RCC 7860 (cell line): ENCODE results near the gene OR9Q2.
"Not testable (repeated sequence)": the region's sequence is repeated elsewhere in the genome, so short reads cannot be mapped to it uniquely, and the experiment has no call there.

ENCODE experiments used
- DNase-seq: peaks from one replicate; pipeline ENCODE4 v3.0.0-alpha.2; 2015; ENCODE audit warnings: low spot score
- FAIRE-seq: peaks from 2 replicates; lab custom pipeline; 2012; peaks lifted over from hg19 to GRCh38; lab: Jason Lieb, UNC

Gene OR9Q2, protein sequence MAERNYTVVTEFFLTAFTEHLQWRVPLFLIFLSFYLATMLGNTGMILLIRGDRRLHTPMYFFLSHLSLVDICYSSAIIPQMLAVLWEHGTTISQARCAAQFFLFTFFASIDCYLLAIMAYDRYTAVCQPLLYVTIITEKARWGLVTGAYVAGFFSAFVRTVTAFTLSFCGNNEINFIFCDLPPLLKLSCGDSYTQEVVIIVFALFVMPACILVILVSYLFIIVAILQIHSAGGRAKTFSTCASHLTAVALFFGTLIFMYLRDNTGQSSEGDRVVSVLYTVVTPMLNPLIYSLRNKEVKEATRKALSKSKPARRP

DNA sequence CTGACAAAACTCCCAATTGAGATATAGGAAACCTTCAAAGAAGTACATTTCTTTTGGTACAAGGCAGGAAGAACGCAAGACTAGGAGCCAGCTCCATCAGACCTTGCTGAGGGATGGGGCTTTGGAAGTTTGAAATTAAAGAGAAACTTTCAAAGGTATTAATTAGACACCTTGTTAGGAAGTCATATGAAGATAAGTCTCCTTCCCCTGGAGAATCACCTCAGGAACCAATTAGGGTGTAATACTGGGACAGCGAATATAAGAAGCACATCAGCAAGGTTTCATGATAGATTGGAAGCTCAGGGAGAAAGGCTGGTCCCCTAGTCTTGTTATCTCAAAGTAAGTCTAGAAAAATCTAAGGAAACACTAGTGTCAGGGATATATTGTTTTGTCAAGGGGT lies at the start of gene OR9Q2:
TSS of gene OR9Q2 (plus strand) at position 301 of the 400 bp plus-strand sequence. CDS start 1,421 bp downstream, outside the sequence.
- FAIRE-seq (no peak), DNase-seq (no peak)

DNA sequence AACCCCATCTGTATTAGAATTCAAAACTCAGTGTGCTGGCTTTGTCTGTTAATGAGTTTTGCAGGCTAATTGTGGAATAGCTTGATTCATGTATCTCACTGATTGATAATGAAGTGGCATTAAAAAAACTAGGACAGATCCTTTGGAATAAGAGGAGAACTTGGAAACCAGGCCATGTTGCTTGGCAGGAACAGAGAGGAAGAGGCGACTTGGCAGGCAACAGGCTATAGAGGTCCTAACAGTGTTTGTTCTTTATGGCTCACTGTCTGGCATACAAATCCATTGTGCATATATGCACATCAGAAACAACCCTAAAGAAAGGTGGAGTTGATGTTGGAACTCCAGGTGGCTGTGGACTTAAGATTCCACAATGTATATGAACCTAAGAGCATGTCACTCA lies 46.1 kb upstream of the OR9Q2 start:
- DNase-seq = no peak
- no peak for FAIRE-seq

DNA sequence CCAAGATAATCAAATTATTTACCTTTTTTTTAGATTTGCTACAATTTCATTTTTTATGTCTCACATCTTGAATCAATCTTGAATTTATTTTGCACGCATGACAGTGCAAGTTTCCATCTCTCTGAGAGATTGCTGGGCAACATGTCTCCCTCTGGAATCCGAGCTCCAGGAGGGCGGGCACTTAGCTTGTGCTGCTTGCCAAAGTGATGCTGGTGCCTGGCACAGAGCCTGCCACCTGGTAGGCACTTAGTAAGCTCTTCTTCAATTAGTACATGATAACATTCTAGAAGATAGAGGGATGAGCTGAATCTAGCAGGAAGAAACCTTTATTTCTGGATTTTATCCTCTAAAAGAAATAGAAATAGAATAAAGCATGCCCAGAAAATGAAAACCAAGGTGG lies 36.1 kb upstream of the OR9Q2 start:
- FAIRE-seq = no peak
- DNase-seq = no peak

DNA sequence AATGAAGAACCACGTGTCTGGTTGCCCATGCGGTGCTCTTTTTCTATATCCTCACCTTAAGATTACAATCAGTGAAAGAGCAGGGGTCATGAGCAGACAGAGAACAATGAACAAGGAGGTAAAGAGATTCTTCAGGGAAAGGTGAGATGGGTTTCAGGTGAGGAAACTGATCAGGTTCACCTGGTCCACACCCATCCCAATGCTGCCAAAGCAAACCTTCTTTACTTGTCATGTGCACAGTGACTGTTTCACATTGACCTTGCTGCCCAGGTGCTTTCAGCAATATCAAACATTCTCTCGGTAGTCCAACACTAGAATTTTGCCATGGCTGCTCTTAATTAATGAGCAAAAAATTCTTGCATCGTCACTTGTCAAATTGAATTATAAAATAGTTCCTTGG lies 24.5 kb upstream of the OR9Q2 start:
- FAIRE-seq = no peak
- no peak for DNase-seq

DNA sequence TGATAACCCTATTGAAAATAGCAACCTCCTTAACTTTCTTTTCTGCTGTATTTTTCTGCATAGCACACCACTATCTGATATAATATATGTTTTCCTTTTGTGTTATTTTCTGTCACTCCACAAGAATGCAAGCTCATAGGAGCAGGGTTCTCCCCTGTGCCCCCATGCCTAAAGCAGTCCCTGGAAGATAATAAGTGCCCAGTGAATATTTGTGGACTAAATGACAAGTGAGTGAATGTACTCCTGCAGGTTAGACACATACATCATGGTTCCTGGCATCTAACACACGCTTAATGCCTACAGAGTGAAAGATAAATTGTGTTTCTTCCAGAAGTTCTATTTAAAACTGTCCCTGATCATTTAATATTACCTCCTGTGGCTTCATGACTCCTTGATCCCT lies 23.9 kb upstream of the OR9Q2 start:
- FAIRE-seq = no peak
- no peak for DNase-seq

DNA sequence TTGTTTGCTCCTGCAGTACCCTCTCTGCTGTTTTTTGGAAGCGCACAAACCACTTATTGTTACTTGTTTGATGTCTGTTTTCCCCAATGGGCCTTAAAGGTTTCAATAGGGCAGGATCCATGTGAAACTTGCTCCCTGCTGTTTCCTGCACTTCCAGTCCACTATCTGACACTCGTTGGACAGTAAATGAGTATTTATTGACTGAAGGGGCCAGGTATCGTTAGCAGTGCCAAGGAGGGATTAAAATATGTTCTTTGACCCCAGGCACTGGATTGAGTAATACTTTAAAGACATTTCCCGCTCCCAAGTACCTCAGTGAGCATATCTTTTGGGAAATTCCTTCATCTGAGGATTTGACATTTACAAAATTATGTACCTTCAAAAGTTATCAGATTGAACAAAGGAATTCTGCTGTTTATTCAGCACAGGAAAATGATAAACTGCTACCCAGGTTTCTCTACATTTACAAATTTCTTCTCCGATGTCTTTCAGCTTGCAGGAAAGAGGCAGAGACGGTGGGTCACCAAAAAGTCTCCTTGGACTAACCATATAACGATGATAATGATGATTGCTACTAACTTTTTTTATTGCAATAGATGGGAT lies 23.3 kb upstream of the OR9Q2 start:
- DNase-seq (no peak), FAIRE-seq (no peak)

DNA sequence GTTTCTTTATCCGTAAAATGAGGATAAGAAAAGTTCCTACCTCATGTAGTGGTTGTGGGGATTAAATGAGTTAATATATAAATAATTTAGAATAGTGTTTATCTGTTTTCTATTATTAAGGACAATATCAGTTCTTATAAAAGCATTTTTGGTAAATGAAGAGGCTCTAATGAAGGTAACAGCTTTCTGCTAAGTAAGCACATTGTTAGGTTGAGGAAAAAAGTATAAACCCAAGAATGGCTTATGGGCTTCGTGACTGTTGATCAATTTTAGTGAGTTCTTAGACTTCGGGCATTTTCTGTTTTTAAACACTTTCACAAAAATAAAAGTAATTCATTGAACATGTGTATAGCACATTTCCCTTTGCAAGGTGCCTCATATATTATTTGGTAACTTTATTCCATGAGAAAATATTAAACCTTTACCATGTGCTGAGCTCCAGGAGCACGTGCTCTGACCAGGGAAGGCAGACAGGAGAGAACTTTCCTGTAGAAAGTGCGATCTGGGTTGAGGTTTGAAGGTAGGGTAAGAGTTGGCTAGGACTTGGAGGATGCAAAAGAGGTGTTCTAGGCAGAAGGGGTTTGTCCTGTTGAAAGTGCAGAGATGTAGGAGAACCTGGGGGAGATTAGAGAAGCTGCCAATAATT lies 11.3 kb upstream of the OR9Q2 start:
- no peak for DNase-seq

DNA sequence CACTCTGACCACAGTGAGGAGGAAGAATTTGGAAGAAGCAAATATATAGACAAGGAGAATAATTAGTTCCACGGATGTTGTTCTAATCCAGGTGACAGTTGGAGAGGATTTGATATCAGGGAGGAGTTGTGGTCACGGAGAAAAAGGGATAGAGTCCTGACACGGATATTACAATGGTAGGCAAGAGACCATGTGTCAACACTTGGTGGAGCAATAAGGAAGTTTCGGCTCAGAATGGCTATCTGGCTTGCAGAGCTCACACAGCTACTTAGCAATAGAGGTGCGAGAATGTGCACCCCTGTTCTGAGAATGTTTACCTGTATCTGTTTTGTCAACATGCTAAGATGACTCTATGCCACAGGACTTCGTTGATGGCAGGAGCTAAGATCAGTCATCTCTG lies 10.4 kb upstream of the OR9Q2 start:
- FAIRE-seq (no peak), DNase-seq (no peak)

More for the DNA sequence above, 11.3 kb upstream of the OR9Q2 start:
- no peak for FAIRE-seq

DNA sequence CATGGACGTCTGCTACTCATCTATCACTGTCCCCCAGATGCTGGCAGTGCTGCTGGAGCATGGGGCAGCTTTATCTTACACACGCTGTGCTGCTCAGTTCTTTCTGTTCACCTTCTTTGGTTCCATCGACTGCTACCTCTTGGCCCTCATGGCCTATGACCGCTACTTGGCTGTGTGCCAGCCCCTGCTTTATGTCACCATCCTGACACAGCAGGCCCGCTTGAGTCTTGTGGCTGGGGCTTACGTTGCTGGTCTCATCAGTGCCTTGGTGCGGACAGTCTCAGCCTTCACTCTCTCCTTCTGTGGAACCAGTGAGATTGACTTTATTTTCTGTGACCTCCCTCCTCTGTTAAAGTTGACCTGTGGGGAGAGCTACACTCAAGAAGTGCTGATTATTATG lies 9.2 kb upstream of the OR9Q2 start:
- FAIRE-seq (no peak), DNase-seq (no peak)

DNA sequence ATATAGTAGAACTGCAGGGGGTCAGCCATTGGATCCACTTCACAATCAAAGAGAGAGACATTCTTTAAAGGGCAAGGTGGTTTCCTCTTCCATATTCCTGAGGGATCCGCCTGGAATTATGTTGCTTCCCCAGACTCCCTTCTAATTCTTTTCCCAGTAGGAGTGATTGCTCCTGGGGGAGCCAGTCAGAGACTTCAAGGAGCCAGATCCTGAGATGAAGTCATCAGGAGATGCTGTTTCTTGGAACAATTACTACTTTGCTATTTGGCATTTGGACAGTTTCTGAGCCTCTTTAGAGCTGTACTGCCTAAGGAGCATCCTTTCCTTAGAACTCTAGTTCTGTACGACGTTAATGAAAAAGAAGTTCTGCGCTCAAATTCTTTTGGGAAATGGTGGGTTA lies 1.9 kb upstream of the OR9Q2 start:
- DNase-seq (no peak), FAIRE-seq (no peak)

DNA sequence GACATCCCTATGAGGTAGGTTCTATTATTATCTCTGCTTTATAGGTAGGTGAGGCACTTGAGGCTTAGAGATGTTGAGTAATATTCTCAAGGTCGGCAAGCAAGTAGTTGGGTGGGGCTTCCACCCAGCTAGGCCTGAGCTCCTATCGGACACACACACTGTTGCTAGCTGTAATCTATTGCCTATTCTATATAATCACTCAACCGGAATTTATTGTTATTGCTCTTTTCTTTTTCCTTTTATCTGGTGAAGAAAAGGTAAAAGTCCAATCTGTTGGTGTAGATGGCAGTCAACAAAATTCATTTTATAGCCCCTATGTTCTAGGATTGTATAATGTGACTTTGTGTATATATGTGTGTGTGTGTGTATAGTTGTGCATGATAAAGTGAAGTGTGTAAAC lies 3.4 kb downstream of the OR9Q2 start:
- DNase-seq (no peak), FAIRE-seq (no peak)

DNA sequence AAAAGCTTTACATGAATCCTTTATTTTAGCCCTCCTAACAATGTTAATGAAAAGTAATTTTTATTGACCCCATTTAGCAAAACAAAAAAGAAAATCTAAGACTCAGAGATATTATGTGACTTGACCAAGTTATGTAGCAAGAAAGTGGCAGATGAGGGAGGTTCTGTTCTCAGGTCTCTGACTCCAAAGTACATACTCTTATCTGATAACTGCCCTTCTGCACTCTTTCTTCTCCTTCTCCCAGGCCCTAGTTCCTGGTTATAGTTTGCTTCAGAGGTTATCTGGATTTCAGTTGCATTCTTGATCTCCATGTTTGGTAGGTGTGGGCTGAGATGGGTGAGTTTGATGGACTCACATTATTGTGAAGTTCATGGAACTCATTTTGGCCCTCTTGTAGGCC lies 4.5 kb downstream of the OR9Q2 start:
- no peak for FAIRE-seq
- DNase-seq = no peak

DNA sequence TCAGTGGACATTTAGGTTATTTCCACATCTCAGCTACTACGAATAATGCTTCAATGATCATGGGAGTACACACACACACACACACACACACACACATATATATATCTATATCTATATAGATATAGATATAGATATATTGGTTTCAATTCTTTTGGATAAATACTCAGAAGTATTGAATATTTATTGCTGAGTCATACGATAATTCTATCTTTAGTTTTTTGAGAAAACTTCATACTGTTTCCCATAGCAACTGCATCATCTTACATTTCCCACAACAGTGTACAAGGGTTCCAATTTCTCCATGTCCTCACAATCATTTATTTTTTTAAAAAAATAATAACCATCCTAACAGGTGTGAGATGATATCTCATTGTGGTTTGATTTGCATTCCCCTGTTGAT lies 7.1 kb downstream of the OR9Q2 start:
- FAIRE-seq (no peak), DNase-seq (no peak)

DNA sequence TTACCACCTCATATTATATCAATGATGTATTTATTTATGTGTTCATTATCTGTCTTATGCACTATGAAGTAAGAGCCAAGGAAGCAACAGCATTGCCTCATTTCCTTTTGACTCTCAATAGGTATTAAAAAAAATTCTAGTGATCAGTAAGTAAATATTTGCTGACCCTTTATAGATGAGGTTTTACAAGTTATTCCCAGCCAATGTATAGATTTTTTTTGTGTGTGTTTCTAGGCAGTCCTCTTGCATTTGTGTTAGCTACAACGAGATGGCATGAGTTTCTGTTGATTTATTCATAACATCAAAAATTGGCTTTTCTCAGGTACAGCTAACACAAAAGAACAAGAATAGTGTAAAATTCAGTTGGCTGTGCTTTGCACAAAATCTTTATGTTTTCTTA lies 10.4 kb downstream of the OR9Q2 start:
- DNase-seq (no peak), FAIRE-seq (no peak)

DNA sequence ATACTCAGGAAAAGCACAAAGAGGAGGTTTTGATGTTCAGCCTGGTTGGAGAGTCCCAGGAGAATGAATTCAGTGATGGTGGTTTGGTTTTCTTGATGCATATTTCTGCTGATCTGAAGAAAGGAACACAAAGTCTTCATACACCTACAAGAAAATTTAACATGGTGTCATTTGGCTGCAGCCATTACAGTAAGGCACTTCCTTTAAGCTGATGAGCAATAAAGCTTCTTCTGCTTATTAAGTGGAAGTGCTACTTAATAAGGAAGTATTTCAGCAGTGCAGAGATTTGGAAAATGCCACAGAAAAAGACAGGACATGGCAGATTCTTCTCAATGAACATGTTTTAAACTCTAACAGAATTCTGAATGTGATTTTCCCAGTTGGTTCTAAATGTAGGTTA lies 15.2 kb downstream of the OR9Q2 start, which contains the start of gene OR1S2:
TSS of gene OR1S2 (minus strand) at position 101 of the 400 bp plus-strand sequence. CDS start at position 101, 0 bp downstream.
- DNase-seq = no peak
- FAIRE-seq = no peak

DNA sequence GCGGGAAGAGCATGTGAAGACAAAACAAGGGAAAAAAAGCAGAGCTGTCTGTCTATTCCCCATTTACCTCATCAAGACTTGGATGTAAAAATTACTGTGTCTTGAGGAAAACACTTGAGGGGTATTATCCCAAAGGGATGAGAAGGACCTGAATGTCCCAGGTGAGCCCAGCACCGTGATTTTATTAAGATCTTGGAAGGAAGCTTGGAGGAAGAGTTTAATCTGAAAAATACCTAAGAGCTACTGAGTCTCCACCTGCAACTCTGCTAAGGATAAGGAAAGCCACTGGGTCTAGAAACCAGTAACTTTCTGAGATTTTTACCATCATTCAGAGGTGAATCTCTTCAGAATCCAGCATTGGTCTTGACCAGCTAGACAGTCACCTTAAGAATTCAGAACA lies 23.6 kb downstream of the OR9Q2 start, which contains the start of gene OR1S1:
TSS of gene OR1S1 (plus strand) at position 301 of the 400 bp plus-strand sequence.
- not testable (repeated sequence) for DNase-seq, FAIRE-seq

DNA sequence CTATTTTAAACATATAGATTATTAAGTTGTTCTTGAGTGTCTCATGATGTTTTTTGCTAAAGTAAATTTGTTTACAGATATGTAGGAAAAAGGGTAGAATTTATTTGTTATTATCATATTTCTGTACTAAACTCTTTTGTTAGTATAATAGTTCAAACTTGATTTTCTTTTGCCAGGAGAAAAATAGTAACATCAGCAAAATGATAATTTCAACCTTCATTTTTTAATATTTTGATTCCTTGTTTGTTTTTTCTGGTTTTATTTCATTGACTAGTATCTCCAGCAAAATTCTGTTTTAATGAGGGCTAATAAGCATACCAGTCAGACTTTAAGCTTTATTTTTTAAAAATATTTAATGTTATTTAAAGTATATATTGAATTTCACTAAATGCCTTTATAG lies 27.6 kb downstream of the OR9Q2 start:
- no peak for DNase-seq
- no peak for FAIRE-seq

DNA sequence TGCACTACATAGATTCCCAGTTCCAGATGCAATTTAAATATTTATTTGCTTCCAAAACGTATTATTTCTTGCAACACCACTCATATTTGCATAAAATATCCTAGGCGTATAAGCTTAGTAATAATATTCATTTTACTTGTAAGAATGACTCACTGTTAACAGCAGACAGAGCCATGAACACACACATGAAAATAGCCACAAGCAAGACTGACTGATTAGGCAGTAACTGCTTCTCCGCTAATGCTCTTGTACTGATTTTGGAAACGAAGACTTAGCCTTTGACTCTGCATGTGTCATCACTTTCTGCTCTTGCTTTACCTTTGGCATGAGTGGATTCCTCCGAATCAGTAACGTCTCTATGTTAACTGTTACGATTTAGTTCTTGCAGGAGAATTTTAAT lies 33.9 kb downstream of the OR9Q2 start:
- FAIRE-seq = no peak
- DNase-seq = no peak

DNA sequence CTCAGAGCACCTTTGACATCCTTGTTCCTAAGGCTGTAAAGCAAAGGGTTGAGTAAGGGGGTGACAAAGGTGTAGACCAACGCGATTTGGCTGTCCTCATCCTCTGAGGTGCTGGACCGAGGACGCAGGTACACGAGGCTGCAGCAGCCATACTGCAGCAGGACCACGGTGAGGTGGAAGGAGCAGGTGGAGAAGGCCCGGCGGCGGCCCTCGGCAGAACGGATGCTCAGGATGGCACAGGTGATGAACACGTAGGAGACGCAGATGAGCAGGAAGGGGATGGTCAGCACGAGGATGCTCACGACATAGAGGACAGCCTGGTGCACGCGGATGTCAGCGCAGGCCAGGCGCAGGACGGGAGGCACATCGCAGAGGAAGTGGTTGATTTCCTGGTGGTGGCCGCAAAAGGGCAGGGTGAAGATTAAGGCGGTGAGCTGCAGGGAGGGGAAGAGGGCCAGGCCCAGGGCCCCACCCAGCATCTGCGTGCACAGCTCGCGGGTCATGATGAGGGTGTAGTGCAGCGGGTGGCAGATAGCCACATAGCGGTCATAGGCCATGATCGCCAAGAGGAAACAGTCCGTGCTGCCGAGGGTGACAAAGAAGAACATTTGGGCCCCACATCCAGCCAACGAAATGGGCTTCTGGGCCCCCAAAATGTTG lies 39.2 kb downstream of the OR9Q2 start:
- FAIRE-seq = no peak
- DNase-seq = no peak
